D721Med (cell line): ENCODE results near the gene WFDC13.
"Not testable (repeated sequence)": the region's sequence is repeated elsewhere in the genome, so short reads cannot be mapped to it uniquely, and the experiment has no call there.

Experiments used
- DNase-seq: peaks from one replicate; pipeline ENCODE4 v3.0.0; 2011; ENCODE audit warnings: low spot score; ENCODE audit not compliant: insufficient read length
- FAIRE-seq: peaks from 2 replicates; lab custom pipeline; 2011; peaks lifted over from hg19 to GRCh38; lab: Jason Lieb, UNC
- CTCF ChIP-seq: IDR thresholded peaks from 2 replicates; pipeline ENCODE4 v1.5.1; 2012; ENCODE audit warnings: mild to moderate bottlenecking, control low read depth; ENCODE audit not compliant: insufficient read depth; ENCODE audit errors: missing control alignments

The WFDC13 gene

GRCh38 chr20:45701873-45702272 lies at the start of gene WFDC13:
TSS of gene WFDC13 (plus strand) at chr20:45702038. CDS start at chr20:45702124, 86 bp downstream.
- no peak for TF ChIP-seq CTCF
- DNase-seq (no peak), FAIRE-seq (no peak)

- DNase-seq: not testable (repeated sequence)
Measured at GRCh38 chr20:45657038-45657437, 44.8 kb upstream of the WFDC13 start.

GRCh38 chr20:45670139-45670538 lies 31.7 kb upstream of the WFDC13 start, which contains the start of gene WFDC11:
TSS of gene WFDC11 (minus strand) at chr20:45670239. CDS start at chr20:45650600, 19,639 bp downstream.
- TF ChIP-seq CTCF: no peak
- DNase-seq (no peak), FAIRE-seq (no peak)

More at GRCh38 chr20:45657038-45657437, 44.8 kb upstream of the WFDC13 start:
- FAIRE-seq: not testable (repeated sequence)

GRCh38 chr20:45672765-45673164 lies 29.1 kb upstream of the WFDC13 start:
- DNase-seq (no peak), FAIRE-seq (no peak)
- no peak for TF ChIP-seq CTCF

- DNase-seq: no peak
- TF ChIP-seq CTCF: no peak
- no peak for FAIRE-seq
Measured at GRCh38 chr20:45679650-45680049, 22.2 kb upstream of the WFDC13 start.

- no peak for DNase-seq
- no peak for TF ChIP-seq CTCF
- no peak for FAIRE-seq
Measured at GRCh38 chr20:45685896-45686295, 15.9 kb upstream of the WFDC13 start.

- FAIRE-seq, DNase-seq: not testable (repeated sequence)
Measured at GRCh38 chr20:45693346-45693745, 8.5 kb upstream of the WFDC13 start.

- FAIRE-seq (no peak), DNase-seq (no peak)
- no peak for TF ChIP-seq CTCF
Measured at GRCh38 chr20:45695496-45695895, 6.3 kb upstream of the WFDC13 start.
